A549 (cell line): ENCODE measurements around the gene PRSS50. TPM values are rescaled to one million over a fixed set of nuclear protein-coding genes. Genes with fewer than 3 reads are reported as not detected.

Source experiments
- ATAC-seq, 2 experiments: fragments of 200-7000 bp in 1 of 2; fragments of >200 bp in 1 of 2; cut with Nextera tagmentation in 1 of 2; cut with Tn5 transposase in 1 of 2; 3 replicates each; pipeline versions ENCODE4 v1.8.0 to v1.9.1; 2018 to 2020; ENCODE audit warnings: mild to moderate bottlenecking in 1 of 2, moderate library complexity in 1 of 2
- CTCF ChIA-PET: fragments of 300-600 bp; sonication (Branson Sonifier 250); formaldehyde crosslinking; extraction: SDS; loops from one replicate; lab custom pipeline; 2021; ENCODE audit warnings: antibody characterized with exemption, inconsistent platforms; lab: Yijun Ruan, JAX
- POLR2A ChIA-PET: fragments of 350-600 bp; formaldehyde crosslinking; extraction: SDS; loops from one replicate; lab custom pipeline; 2021; ENCODE audit warnings: antibody characterized with exemption, inconsistent platforms; lab: Yijun Ruan, JAX
- DNase-seq, 2 experiments: peaks; one replicate each; pipeline versions ENCODE4 v3.0.0 to v3.0.0-alpha.2; 2011 to 2016; ENCODE audit warnings: low read depth in 1 of 2, low spot score in 1 of 2
- FAIRE-seq: peaks from 2 replicates; lab custom pipeline; 2011; peaks lifted over from hg19 to GRCh38; lab: Jason Lieb, UNC
- H3K27ac ChIP-seq, 2 experiments: fragments of >200 bp; sonication (Bioruptor Twin); formaldehyde crosslinking; 3 replicates each; pipeline ENCODE4 v1.5.1; 2016 to 2017
- H3K4me1 ChIP-seq: fragments of >200 bp; sonication (Bioruptor Twin); formaldehyde crosslinking; 3 replicates; pipeline ENCODE4 v1.6.1; 2016
- H3K4me2 ChIP-seq: fragments of >200 bp; sonication (Bioruptor Twin); formaldehyde crosslinking; 3 replicates; pipeline ENCODE4 v1.6.1; 2016
- H3K4me3 ChIP-seq: fragments of >200 bp; sonication (Bioruptor Twin); formaldehyde crosslinking; 3 replicates; pipeline ENCODE4 v1.5.1; 2016
- H3K9me3 ChIP-seq: fragments of >200 bp; sonication (Bioruptor Twin); formaldehyde crosslinking; 3 replicates; pipeline ENCODE4 v1.6.1; 2016
- ATOH8 ChIP-seq: fragments of 250-450 bp; sonication (Bioruptor Pico); IDR thresholded peaks from 2 replicates; pipeline ENCODE4 v1.5.0; 2020; ENCODE audit warnings: low read depth, mild to moderate bottlenecking, moderate library complexity
- BCL3 ChIP-seq: fragments of >200 bp; sonication (Bioruptor Twin); formaldehyde crosslinking; IDR thresholded peaks from 3 replicates; pipeline ENCODE4 v1.6.1; 2016
- CHD4 ChIP-seq: fragments of 200-600 bp; sonication (generic); IDR thresholded peaks from 2 replicates; pipeline ENCODE4 v1.6.1; 2016; ENCODE audit warnings: antibody characterized with exemption, mild to moderate bottlenecking, borderline replicate concordance
- ESRRA ChIP-seq: fragments of 150-350 bp; IDR thresholded peaks from 2 replicates; pipeline ENCODE4 v1.6.1; 2014; ENCODE audit warnings: mild to moderate bottlenecking, low read length, borderline replicate concordance
- FOSB ChIP-seq: fragments of 250-450 bp; sonication (Bioruptor Pico); IDR thresholded peaks from 2 replicates; pipeline ENCODE4 v1.5.0; 2020; ENCODE audit warnings: mild to moderate bottlenecking, moderate library complexity
- HES2 ChIP-seq: fragments of >200 bp; sonication (Bioruptor Twin); formaldehyde crosslinking; IDR thresholded peaks from 2 replicates; pipeline ENCODE4 v1.6.1; 2016
- HEYL ChIP-seq: fragments of 250-450 bp; sonication (Bioruptor Pico); IDR thresholded peaks from 2 replicates; pipeline ENCODE4 v1.8.0; 2021; ENCODE audit warnings: mild to moderate bottlenecking, moderate library complexity
- HMGXB4 ChIP-seq: fragments of 250-450 bp; sonication (Bioruptor Pico); IDR thresholded peaks from 2 replicates; pipeline ENCODE4 v1.5.0; 2021; ENCODE audit warnings: mild to moderate bottlenecking, moderate library complexity, borderline replicate concordance
- HOXB5 ChIP-seq: fragments of 250-450 bp; sonication (Bioruptor Pico); IDR thresholded peaks from 2 replicates; pipeline ENCODE4 v1.5.0; 2020; ENCODE audit warnings: mild to moderate bottlenecking, moderate library complexity
- KDM1A ChIP-seq: fragments of 200-600 bp; sonication (generic); IDR thresholded peaks from 2 replicates; pipeline ENCODE4 v1.6.1; 2016; ENCODE audit warnings: low read depth, mild to moderate bottlenecking
- KDM5A ChIP-seq: fragments of 200-600 bp; sonication (generic); IDR thresholded peaks from 2 replicates; pipeline ENCODE4 v1.6.1; 2016; ENCODE audit warnings: antibody characterized with exemption, mild to moderate bottlenecking
- MYC ChIP-seq: IDR thresholded peaks from 2 replicates; pipeline ENCODE4 v1.6.1; 2012; ENCODE audit warnings: mild to moderate bottlenecking, inconsistent platforms, low read length, improper control_type of control experiment, borderline replicate concordance
- PBX3 ChIP-seq: IDR thresholded peaks from 2 replicates; pipeline ENCODE4 v1.6.1; 2012
- RAD21 ChIP-seq, 2 experiments: fragments of >200 bp in 1 of 2; sonication (Bioruptor Twin) in 1 of 2; formaldehyde crosslinking in 1 of 2; IDR thresholded peaks in 1 of 2; conservative IDR thresholded peaks in 1 of 2; 2 replicates in 1 of 2; 3 replicates in 1 of 2; pipeline ENCODE4 v1.6.1; 2012 to 2018; ENCODE audit warnings: inconsistent platforms in 1 of 2
- RARB ChIP-seq: fragments of 250-450 bp; sonication (Bioruptor Pico); IDR thresholded peaks from 2 replicates; pipeline ENCODE4 v1.8.0; 2021; ENCODE audit warnings: mild to moderate bottlenecking, moderate library complexity
- RCOR1 ChIP-seq: fragments of 150-350 bp; IDR thresholded peaks from 2 replicates; pipeline ENCODE4 v1.6.1; 2014; ENCODE audit warnings: antibody characterized with exemption, low read length, low read depth
- TFCP2L1 ChIP-seq: fragments of 250-450 bp; sonication (Bioruptor Pico); IDR thresholded peaks from 2 replicates; pipeline ENCODE4 v1.5.0; 2021; ENCODE audit warnings: mild to moderate bottlenecking
- TP53 ChIP-seq: fragments of 250-450 bp; sonication (Bioruptor Pico); IDR thresholded peaks from 2 replicates; pipeline ENCODE4 v1.5.0; 2021; ENCODE audit warnings: mild to moderate bottlenecking, moderate library complexity
- ZFP36 ChIP-seq: fragments of 450-650 bp; IDR thresholded peaks from 2 replicates; pipeline ENCODE4 v1.6.1; 2014; ENCODE audit warnings: borderline replicate concordance; ENCODE audit not compliant: partially characterized antibody
- ZNF302 ChIP-seq: fragments of 250-450 bp; sonication (Bioruptor Pico); IDR thresholded peaks from 2 replicates; pipeline ENCODE4 v1.9.0; 2021; ENCODE audit warnings: inconsistent platforms, mild to moderate bottlenecking, moderate library complexity
- WGBS: methylation state at CpG from one replicate; pipeline ENCODE4 v1.1.6; 2017; ENCODE audit errors: missing lambda C conversion rate; 5-methylcytosine and 5-hydroxymethylcytosine counted together
- polyA plus RNA-seq, 4 experiments: library from polyadenylated mRNA; depleted of rRNA in 3 of 4; stranded (reverse); fragments of >200 nt; fragmentation: RNase III in 1 of 4; extraction: RNeasy Plus Mini Kit Qiagen cat#74134 plus additional on column Dnase treatment in 1 of 4; gene quantifications; 2 replicates in 3 of 4; 3 replicates in 1 of 4; pipeline ENCODE4 v1.2.3, GENCODE V29; 2011 to 2017

Gene PRSS50
- polyA plus RNA-seq, 2 of the 4 experiments (the other 2 are of a cell fraction) = not detected

GRCh38 chr3:46730819-46731218 is 13.2 kb upstream of the PRSS50 start:
- DNase-seq (no peak), FAIRE-seq (no peak), ATAC-seq (no peak)
- no peaks in the 10 kb centered on the region for H3K4me1 ChIP-seq
- ChIA-PET CTCF (no interaction called here), POLR2A (no interaction called here)
- no peaks in the 10 kb centered on the region for H3K9me3 ChIP-seq
- 88% methylated on average over 2 of the region's 2 CpGs for WGBS
- TF ChIP-seq TP53 (CRISPR knock-in tag) (no peak), RCOR1 (no peak), ESRRA (no peak), HEYL (CRISPR knock-in tag) (no peak), HOXB5 (CRISPR knock-in tag) (no peak), FOSB (CRISPR knock-in tag) (no peak), ZFP36 (no peak), TFCP2L1 (CRISPR knock-in tag) (no peak), BCL3 (no peak), HES2 (no peak), PBX3 (no peak), ZNF302 (no peak)
- H3K4me3 ChIP-seq = no peak overlapping the region
- H3K4me2 ChIP-seq = no peak overlapping the region
- no peak overlapping the region for H3K27ac ChIP-seq

GRCh38 chr3:46729038-46729437 is 11.4 kb upstream of the PRSS50 start:
- no peak overlapping the region for H3K4me3 ChIP-seq
- ATAC-seq (no peak), FAIRE-seq (no peak), DNase-seq (no peak)
- CTCF ChIA-PET = interaction anchor here (0.7 kb wide), 1 partner anchor 181 kb away, joined by 3 read pairs; no protein-coding TSS in a partner anchor
- H3K4me1 ChIP-seq = no peaks in the 10 kb centered on the region
- POLR2A ChIA-PET = no interaction called here
- TF ChIP-seq ESRRA (no peak), RARB (CRISPR knock-in tag) (no peak), MYC (no peak), KDM1A (no peak), HES2 (no peak), CHD4 (no peak), RCOR1 (no peak), ZFP36 (no peak), KDM5A (no peak), ATOH8 (CRISPR knock-in tag) (no peak), HMGXB4 (no peak), RAD21 (conservative IDR thresholded peaks at IDR 0.05 in 1 of 2, IDR thresholded peaks at IDR 0.05 in 1 of 2) (no peak)
- no peak overlapping the region for H3K4me2 ChIP-seq
- H3K9me3 ChIP-seq = no peaks in the 10 kb centered on the region
- 43% methylated on average over 3 of the region's 4 CpGs for WGBS
- no peak overlapping the region for H3K27ac ChIP-seq
